ENCODE measurements around the gene GTF2H4.
"Not testable (repeated sequence)": the region's sequence is repeated elsewhere in the genome, so short reads cannot be mapped to it uniquely, and the experiment has no call there.

The GTF2H4 gene

DNA sequence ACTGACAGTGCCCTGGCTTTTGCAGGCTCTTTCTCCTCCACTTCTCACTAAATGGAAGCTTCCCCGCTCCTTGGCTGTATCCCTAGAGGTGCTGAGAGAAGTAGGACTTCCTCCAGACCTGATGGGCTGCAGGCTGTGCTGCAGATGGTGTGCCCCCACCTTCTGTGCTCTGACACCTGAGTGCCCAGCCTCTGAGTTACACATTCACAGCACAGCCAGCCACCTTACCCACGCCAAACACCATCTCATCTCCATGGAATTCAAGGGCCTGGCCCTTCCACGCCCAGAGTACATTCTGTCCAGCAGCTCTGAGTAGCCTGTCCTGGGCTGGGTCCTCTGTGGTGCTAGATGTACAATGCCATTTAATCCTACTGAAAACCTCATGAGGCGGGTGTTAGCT lies 18.6 kb downstream of the GTF2H4 start:
- no peak for DNase-seq

DNA sequence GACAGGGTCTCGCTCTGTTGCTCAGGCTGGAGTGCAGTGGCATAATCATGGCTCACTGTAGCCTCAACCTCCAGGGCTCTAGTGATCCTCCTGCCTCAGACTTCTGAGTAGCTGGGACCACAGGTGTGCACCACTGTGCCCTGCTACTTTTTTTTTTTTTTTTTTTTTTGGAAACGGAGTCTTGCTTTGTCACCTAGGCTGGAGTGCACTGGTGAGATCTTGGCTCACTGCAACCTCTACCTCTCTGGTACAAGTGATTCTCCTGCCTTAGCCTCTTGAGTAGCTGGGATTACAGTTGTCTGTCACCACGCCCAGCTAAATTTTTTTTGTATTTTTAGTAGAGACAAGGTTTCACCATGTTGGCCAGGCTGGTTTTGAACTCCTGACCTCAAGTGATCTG lies 19.1 kb downstream of the GTF2H4 start:
- DNase-seq: not testable (repeated sequence)

DNA sequence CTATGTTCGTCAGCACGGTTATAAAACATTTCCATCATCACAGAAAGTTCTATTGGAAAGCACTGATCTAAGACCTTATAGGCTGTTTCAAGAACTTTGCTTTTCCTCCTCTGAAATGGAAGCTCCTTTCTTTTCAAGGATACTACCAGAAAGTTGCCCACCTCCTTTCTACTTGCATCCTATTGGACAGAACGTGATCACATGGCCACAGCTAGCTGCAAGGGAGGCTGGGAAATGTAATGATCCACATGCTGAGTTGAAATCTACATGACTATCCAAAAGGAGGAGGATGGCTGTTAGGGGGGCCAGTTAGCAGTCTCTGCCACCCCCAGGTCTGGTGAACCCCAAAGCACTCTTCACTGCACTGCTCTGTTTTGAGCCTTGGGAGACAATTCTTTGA lies 20.7 kb downstream of the GTF2H4 start:
- no peak for DNase-seq

DNA sequence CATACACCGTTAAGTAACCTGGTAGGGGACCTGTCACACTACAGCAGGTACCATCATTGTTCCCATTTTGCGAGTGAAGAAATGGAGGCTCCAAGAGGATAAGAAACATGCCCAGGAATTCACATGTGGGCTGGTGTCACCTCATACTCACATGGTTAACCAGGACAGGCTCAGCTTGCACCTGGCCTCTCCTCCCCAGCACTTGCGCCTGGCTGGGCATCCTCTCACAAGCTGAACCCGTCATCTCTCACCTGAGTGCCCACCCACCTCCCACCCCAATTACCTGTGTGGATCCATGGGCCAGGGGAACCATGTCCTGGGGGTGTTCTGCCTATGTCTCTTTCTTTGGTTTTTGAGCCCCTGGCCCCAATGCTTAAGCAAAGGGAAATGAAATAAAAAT lies 22.5 kb downstream of the GTF2H4 start:
- no peak for DNase-seq

DNA sequence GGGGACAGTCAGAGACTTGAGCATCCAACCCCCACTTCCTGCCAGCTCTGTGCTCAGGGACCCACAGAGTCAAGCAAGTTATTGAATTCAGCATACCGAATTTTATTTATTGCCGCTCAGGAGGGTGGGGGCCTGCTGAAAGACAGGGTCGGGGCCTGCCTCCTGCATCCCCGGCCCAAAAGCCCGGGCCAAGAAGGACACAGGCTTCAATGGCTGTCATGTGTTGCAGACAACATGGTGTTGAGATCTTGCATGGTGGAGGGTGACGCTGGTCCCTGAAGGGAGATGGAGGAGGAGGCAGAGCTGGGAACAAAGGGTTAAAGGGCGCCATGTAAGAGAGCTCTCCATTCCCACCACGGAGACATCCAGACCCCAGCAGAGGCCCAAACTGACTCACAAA lies 23.3 kb downstream of the GTF2H4 start:
- DNase-seq: no peak

DNA sequence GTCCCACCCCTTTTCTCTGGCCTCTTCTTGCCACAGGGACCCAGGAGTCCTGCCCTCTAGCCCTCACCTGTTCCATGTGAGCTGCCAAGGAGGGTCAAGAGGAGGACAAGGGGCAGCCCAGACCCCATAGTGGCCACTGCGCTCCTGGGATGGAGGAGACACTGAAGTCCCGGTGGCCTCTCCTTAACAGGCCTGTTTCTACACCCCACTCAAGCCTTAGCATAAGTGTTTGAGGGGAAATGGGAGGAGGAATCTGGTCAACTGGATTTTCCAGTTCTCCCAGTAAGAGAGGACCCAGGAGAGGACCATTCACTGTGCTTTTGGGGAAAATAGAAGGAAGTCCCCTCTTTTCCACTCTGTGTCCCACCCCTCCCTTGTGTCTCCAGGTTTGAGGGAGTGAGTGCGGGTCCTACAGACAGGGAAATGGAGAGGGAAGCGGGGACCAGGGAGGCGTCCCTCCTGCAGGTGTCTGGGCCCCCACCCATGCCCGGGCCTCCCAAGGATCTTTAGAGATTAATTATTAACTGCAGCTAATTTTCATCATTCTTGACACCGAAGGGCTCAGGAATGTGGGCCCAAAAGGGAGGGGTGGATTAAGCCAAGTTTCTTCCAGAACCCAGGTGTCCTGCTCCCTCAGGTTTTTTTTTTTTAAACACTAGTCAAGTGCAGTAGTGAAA lies 24.1 kb downstream of the GTF2H4 start, which contains the start of gene SFTA2:
Gene SFTA2 (minus strand): TSS at position 202 of the 677 bp plus-strand sequence. CDS start 74 bp downstream, at position 128.
- DNase-seq: no peak

DNA sequence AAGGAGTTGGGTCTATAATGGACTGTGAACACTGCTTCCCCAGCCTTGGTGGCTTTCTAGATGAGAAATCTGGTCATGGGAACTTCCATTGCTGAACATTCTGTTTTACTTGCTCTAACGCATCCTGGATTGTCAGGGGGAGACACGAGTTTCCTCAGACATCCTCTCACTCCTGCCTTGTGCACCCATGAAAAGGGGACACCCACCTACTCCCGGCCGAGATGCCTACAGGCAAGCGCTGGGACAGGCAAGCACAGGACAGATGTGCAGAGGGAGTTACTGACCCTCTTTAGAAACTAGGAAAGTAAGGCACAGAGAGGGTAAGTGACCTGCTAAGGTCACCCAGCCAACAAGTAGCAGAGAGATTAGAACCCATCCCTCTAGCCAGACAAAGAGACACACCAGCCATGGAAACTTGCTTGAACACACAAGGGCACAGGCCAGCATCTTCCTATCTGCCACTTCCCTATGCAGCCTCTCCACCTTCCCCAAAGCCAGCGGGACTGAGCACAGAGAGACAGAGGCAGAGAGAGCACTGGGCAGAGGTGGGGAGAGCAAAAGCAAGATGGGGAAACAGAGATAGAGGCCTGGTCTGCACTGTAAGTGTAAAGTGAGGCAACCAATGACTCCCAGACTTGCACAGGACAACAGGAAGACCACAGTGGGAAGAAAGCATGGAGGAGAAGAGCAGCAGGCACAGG lies 24.8 kb downstream of the GTF2H4 start:
- no peak for DNase-seq

DNA sequence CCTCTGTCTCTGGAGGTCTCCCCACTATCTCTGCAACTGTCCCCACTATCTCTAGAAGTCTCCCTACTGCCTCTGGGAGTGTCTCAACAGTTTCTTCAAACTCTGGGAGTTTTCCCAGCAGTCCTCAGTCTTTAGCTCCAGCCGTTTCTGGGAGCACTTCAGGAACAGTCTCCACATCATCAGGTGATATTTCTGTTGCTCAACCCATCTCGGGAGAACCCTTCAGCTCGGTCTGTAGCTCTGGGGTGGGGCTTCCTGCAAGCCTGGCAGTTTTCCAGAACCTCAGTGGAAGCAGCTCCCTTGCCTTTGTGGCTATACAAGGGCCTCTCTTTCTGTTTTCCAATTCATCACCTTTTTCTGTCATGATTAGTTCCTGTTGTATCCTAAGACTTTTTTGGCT lies 27.0 kb downstream of the GTF2H4 start:
- DNase-seq: no peak

DNA sequence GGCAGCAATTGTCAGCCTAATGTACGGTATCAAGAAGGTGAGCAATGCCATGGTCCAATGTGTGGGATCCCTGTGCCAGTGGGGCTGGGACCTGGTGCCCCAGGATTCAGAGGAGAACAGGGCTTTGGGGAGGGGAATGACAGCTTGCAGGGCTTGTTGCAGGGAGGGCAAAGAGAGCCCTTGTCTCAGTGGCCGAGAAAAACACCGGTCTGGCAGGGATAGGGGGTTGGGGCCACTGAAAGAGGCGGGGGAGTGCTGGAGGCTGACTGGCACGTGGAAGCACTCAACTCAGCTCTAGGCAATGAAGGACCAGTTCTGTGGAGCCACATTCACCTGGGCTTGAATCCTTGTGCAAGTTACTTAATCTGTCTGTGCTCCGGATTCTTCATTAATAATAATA lies 29.3 kb downstream of the GTF2H4 start:
- DNase-seq: no peak

DNA sequence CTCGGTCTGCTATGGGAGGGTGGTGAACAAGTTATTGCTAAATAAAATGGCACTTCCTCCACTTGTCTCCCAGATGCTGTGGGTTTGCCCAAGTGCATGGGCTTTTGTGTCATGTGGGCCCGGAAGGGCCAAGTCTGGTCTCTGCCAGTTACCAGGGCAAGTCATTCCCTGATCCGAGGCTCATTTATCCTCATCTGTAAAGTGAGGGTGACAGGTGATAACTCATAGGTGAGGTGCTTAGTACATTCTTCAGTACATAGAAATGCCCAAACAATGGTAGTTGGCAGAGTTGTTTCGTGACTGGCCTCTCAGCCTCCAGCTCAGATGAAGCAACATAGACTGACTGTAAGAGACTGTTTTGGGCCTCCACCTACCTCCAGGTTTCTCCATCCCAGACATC lies 30.7 kb downstream of the GTF2H4 start:
- no peak for DNase-seq

DNA sequence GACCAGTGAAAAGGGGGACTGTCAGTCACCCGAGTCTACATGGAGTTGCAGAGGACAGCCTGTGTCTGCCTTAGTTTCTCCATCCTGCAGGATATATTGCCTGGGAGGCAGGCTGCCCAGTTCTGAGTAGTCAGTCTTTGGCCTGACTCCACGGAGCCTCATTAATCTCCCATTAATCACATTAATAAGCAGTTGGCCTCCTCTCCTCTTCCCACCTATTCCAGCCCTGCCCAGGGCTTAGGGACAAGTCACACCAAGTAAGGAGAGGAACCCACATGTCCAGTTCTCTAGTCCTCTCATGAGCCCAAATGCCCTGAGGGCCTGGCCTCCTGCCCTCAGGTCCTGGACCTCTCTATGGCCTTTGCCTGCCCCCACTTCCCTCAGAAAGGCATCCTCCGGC lies 31.5 kb downstream of the GTF2H4 start:
- DNase-seq: no peak

DNA sequence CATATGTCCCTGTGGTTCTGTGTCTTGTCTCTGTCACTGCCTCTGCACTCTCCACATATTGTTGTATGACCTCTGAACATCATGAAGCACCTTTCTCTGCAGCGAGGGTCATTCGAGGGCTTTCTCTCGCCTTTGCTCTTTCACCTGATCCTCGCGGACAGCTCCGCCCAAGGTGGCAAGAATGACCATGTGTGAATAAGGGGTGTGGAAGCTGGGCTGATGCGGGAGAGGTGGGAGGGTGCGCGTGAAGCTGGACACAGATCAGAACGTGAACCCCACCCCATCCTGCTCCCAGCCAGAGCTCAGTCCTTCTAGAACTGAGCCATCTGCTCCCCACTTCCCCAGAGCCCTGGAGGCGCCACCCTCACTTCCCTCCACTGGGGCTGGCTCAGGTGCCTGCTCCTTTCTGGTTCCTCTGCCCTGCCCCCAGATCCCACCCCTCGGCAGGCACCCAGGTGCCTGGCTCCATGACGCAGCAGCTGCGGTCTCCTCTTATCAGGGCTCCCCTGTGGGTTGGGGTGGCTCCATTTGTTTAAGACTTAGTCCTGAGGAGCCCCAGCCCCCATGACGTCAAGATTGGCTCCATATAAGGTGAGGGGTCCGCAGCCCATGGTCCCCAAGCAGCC lies 32.5 kb downstream of the GTF2H4 start, which contains the start of gene MUCL3:
Gene MUCL3 (plus strand): TSS at position 613 of the 626 bp plus-strand sequence. CDS start 27 bp downstream, outside the sequence.
- no peak for DNase-seq

DNA sequence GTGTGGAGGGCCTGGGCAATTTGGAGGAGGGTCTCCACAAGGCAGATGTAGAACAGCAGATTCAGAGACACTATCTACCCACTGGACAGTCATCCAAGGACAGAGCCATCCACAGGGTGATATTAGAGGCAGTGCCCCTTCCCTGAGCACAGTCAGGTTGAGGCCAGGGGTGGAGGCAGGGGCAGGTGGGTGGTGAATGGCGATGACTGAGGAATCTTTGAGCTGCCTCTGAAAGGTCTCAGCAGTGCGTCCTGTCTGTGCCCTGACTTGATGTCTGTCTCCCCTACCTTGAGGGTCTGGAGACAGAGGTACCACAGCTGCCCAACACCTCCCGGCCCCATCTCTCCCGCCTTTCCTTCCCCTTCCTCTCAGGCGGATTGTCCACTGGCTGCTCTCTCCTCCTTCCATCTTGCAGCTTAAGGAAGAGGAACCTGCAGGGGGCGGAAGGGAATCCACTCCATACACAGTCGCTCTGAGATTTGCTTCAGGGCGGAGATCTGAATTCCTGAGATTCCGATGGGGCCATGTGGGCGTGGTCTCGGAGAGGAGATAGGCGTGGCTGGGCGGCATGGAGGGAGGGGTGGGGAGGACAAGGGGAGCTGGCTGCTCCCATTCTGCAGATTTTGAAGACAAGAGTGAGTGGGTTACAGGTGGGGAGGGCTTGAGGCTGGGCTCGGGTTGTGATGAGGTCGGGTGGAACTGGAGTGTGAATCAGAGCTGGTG lies 34.5 kb downstream of the GTF2H4 start:
- DNase-seq: no peak

DNA sequence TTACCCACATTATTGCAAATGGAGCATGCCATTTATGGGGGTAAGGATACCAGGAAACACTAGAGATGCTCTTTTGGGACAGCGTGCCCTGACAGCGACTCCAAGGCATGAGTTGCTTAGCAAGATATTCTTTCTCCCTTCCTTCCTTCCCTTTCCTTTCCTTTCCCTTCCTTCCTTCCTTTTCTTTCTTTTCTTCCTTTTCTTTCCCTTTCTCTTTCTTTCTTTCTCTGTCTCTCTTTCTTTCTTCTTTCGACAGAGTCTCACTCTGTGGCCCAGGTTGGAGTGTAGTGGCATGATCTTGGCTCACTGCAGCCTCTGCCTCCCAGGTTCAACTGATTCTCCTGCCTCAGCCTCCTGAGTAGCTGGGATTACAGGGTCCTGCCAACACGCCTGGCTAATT lies 36.0 kb downstream of the GTF2H4 start:
- no peak for DNase-seq

DNA sequence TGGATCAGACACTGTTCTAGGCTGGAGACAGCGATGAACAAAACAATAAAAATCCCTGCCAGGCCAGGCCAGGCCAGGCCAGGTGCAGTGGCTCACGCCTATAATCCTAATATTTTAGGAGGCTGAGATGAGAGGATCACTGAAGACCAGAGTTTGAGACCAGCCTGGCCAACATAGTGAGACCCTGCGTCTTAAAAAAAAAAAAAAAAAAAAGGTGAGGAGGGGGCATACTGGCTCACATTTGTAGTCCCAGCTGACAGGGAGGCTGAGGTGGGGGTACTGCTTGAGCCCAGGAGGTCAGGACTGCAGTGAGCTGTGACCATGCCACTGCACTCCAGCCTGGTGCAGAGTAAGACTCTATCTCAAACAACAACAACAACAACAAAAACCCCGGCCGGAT lies 37.3 kb downstream of the GTF2H4 start:
- DNase-seq: no peak

DNA sequence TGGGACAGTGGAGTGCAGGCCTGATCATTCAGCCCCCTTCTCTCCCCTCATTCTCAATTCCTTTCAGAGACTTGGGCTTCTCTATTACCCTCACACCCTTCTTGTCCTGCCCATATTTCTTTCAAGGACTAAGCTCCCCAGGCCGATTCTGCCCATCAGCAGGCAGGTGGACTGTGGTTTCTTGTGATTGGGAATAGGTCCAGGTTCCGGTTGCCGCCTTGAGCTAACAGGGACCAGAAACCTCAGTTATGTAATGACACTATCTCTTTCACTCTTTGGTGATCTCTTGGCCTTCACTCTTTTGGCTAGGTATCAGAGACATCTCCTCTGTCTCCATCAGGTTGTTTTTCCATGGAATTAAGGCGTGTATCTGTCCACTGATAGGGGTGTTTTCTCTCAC lies 39.2 kb downstream of the GTF2H4 start:
- no peak for DNase-seq

DNA sequence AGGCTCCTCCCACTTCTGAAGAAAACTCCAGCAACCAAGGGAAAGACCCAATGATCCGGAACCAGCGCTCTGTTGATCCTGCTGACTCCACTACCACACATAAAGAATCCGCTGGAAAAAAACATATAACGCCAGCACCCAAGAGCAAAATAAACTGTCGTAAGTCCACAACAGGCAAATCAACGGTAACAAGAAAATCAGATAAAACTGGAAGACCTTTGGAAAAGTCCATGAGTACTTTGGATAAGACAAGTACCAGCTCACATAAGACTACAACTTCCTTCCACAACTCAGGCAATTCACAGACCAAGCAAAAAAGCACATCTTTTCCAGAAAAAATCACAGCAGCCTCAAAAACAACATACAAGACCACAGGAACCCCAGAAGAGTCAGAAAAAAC lies 40.8 kb downstream of the GTF2H4 start:
- no peak for DNase-seq

DNA sequence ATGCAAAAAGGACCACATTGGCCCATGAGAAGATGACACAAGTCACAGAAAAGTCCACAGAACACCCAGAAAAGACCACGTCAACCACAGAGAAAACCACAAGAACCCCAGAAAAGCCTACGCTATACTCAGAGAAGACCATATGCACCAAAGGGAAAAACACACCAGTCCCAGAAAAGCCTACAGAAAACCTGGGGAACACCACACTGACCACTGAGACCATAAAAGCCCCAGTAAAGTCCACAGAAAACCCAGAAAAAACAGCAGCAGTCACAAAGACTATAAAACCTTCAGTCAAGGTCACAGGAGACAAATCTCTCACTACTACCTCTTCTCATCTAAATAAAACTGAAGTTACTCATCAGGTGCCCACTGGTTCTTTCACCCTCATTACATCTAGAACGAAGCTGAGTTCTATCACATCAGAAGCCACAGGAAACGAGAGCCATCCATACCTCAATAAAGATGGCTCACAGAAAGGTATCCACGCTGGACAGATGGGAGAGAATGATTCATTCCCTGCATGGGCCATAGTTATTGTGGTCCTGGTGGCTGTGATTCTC lies 44.0 kb downstream of the GTF2H4 start:
- DNase-seq: no peak

DNA sequence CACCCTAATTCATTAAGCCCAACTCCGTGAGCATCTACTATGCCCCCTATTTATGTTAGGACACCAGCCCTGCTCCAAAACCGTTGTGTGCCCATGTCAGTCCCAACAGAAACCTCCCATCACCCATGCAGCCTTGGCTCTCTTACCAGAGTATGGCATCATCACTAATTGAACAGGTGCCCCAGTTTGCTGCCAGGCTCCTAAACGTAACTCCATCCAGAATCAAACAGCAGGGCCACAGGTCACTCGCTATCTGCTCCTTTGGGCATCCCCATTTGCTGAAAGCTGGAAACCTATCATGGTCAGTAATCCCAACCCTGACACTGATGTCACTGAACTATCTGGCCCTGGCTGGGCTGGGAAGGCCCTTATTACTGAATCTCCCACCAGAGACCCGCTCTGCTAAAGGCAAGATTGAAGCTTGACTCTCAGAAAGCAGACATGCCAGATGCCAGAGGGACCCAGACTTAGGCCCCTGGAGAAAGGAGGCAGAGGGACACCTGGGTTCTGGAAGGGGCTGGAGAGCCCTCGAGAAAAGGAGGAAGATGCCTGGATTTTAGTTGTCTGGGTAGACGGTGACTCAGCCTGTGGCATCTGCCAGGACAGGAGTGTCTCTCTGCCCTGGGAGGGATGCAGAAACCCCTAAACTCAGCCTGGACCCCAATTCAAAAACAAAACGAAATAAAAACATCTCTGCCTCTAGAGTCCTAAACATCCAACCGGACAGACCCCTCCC lies 46.8 kb downstream of the GTF2H4 start:
- DNase-seq: no peak

DNA sequence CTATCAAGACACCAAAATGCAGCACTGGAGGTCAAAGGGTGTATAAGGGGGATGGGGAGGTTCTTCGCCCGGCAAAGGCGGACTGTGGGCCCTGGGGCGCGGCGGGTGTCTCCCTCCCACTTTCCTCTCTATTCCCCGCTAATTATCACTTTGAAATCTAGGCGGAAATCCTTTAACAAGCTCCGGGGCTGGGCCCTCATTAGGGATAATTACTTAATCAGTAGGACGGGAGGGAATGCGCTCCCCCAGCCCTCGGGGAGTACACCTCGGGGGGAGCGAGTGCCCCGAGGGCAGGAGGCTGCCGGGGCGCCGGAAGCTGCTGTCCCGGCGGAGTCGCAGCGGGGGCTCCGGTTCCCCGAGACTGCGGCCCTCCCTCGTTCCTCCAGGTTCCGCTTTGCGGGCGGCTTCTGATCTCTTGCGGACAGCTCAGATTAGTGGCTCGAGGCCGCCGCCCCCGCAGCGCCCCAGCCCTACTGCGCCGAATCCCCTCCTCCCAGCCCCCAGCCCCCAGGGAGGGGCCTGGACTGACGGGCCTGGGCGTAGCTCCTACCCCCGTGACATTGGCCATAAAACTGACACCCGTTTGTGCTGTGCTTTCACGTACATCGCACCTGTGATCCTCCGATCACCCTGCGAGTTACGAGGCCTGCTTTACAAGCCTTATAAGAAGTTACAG lies 47.5 kb downstream of the GTF2H4 start:
- DNase-seq: peak; percentile 52

DNA sequence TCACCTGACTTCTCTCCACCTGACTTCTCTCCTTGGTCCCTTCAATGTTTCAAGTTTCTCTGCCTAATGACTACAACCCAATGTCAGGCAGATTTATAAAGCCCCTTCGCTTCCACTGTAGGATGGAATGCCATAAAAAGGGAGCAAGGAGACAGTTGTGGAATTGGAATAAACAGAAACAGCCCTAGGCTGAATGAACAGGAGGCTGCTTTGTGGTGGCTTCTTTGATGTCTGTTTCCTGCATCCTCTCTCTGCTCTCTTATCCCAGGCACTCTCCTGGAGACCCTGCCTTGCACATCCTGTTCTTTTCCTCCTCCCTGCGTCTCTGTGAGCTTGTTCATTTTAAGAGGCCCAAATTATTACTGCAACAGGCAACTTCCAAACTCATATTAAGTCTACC lies 49.7 kb downstream of the GTF2H4 start:
- no peak for DNase-seq

Data from NCI-H1105 (cell line).